Sigmoid colon (tissue), 4 donors: ENCODE measurements around the gene PHF10.

Source experiments
- EP300 ChIP-seq, 4 donors: sonication (generic); formaldehyde crosslinking; IDR thresholded peaks; one replicate each; pipeline ENCODE4 v1.6.1; 2017; ENCODE audit warnings: antibody characterized with exemption in 4 of 4
- POLR2A ChIP-seq, 2 donors: fragments of 450-650 bp; IDR thresholded peaks; one replicate each; pipeline ENCODE4 v1.6.1; 2016; ENCODE audit warnings: antibody characterized with exemption in 2 of 2, mild to moderate bottlenecking in 2 of 2, moderate library complexity in 2 of 2
- POLR2AphosphoS5 ChIP-seq, 4 donors: sonication (generic); formaldehyde crosslinking; IDR thresholded peaks; one replicate each; pipeline ENCODE4 v1.6.1; 2017; ENCODE audit warnings: antibody characterized with exemption in 4 of 4
- TF ChIP-seq, protein P1 (sequence below), 4 experiments: fragments of 450-650 bp in 3 of 4; fragments of 200-600 bp in 1 of 4; IDR thresholded peaks; one replicate each; pipeline ENCODE4 v1.5.1; 2016 to 2019; ENCODE audit warnings: antibody characterized with exemption in 4 of 4, mild to moderate bottlenecking in 3 of 4, moderate library complexity in 2 of 4

DNA sequence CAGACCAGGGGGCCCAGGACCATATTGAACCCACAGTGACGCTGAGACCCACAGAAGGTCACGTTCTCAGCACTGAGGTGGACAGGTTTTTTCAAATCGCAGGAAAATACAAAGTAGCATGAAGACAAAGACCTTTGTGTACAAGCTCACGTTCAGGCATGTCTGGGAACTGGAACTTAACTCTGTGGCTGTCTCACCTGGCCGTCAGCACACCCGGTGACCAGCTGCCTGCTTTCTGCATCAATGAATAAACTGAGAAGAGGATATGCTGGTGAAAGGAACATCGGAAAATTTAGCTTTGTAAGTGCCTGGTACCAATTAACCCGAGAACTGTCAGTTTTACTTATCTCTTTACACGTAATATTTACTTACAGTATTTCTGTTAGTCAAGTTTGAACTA is 59.0 kb downstream of the PHF10 start:
- TF ChIP-seq, protein P1, sequence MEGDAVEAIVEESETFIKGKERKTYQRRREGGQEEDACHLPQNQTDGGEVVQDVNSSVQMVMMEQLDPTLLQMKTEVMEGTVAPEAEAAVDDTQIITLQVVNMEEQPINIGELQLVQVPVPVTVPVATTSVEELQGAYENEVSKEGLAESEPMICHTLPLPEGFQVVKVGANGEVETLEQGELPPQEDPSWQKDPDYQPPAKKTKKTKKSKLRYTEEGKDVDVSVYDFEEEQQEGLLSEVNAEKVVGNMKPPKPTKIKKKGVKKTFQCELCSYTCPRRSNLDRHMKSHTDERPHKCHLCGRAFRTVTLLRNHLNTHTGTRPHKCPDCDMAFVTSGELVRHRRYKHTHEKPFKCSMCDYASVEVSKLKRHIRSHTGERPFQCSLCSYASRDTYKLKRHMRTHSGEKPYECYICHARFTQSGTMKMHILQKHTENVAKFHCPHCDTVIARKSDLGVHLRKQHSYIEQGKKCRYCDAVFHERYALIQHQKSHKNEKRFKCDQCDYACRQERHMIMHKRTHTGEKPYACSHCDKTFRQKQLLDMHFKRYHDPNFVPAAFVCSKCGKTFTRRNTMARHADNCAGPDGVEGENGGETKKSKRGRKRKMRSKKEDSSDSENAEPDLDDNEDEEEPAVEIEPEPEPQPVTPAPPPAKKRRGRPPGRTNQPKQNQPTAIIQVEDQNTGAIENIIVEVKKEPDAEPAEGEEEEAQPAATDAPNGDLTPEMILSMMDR (IDR thresholded peaks at IDR 0.05): no peak
- no peak for TF ChIP-seq POLR2AphosphoS5 (IDR thresholded peaks at IDR 0.05)
- no peak for TF ChIP-seq POLR2A (IDR thresholded peaks at IDR 0.05)
- TF ChIP-seq EP300 (IDR thresholded peaks at IDR 0.05): no peak
